T-helper 17 cell (primary cell): ENCODE measurements around the gene PPM1F. TPM values are rescaled to one million over a fixed set of nuclear protein-coding genes. Genes with fewer than 3 reads are reported as not detected.

Source experiments
- ATAC-seq: fragments of 150-1000 bp; cut with Tn5 transposase; 2 replicates; pipeline ENCODE4 v1.10.0; 2021; ENCODE audit warnings: mild to moderate bottlenecking, moderate library complexity
- DNase-seq, 3 donors: peaks; one replicate each; pipeline versions ENCODE4 v3.0.0 to v3.0.0-alpha.2; 2020 to 2021
- H3K9me3 ChIP-seq: one replicate; pipeline ENCODE4 v1.7.0; 2013; ENCODE audit warnings: low read length, mild to moderate bottlenecking; ENCODE audit not compliant: control insufficient read depth, poor library complexity, severe bottlenecking
- H3K27ac Mint-ChIP-seq: one replicate; pipeline ENCODE4 v1.8.0; 2022; ENCODE audit warnings: mild to moderate bottlenecking, moderate library complexity, mixed read lengths
- H3K27me3 Mint-ChIP-seq: one replicate; pipeline ENCODE4 v1.8.0; 2022; ENCODE audit warnings: mixed read lengths
- H3K36me3 Mint-ChIP-seq: one replicate; pipeline ENCODE4 v1.8.0; 2022; ENCODE audit warnings: low read depth, mixed read lengths
- H3K4me1 Mint-ChIP-seq: one replicate; pipeline ENCODE4 v1.8.0; 2022; ENCODE audit warnings: mild to moderate bottlenecking, mixed read lengths
- H3K4me3 Mint-ChIP-seq: one replicate; pipeline ENCODE4 v1.8.0; 2022; ENCODE audit warnings: mild to moderate bottlenecking, moderate library complexity, mixed read lengths
- total RNA-seq, 4 donors: library from RNA in 2 of 4; stranded (reverse) in 2 of 4; gene quantifications; one replicate each; pipeline ENCODE4 v1.2.3 and lab custom pipeline; 2022 to 2026

Gene PPM1F
- total RNA-seq, 2 donors from 2014 or later = 15.8 to 16.2 TPM

DNA sequence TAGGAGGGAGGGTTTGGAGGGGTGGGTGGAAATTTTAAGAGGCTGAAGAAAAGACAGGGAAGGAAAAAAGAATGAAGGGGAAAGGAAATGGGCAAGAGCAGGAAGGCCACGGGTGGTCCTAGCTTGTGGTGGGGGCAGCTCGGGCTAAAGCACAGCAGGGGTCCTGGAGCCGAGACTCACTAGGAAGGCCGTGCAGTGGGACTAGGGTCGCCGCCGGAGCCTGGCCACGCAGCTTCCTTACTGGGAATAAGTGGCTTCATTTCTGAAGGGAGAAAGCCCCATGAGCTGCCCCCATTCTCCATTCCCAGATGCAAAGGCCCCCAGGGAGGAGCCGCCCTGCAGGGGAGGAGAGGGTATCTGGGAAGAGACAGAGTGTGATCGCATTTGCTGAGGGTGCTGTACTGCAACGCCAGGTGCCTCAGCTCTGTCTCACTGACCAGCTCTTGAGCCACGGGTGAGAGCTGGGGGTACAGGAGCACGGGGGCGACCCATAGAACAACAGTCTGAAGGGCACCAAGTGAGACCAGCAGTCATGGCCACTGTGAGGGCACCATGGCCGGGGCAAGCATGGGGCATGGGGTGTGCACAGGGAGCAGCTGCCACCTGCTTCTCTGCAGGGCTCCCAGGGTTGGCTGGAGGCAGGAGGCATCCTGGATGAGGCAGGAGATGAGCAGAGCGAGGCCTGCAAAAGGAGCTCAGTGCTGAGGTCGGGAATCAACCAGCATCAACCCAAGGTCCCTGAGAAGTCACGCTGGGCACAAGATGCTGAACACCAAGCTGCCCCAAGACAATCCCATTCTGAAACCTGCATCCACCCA, 18.4 kb upstream of the PPM1F start:
- no peaks in the 10 kb centered on the region for H3K27me3 Mint-ChIP-seq

GRCh38 chr22:21970037-21970799, 17.6 kb upstream of the PPM1F start:
- Mint-ChIP-seq H3K27me3 (no peaks in the 10 kb centered on the region), H3K27ac (no peak overlapping the region), H3K4me3 (no peak overlapping the region), H3K4me1 (no peaks in the 10 kb centered on the region), H3K36me3 (peaks cover 14% of the 10 kb centered on the region)
- ATAC-seq = no peak
- no peak for DNase-seq
- H3K9me3 ChIP-seq = no peaks in the 10 kb centered on the region

More for the DNA sequence above, 18.4 kb upstream of the PPM1F start:
- ATAC-seq (no peak), DNase-seq (no peak)
- peaks cover 16% of the 10 kb centered on the region for H3K36me3 Mint-ChIP-seq
- H3K4me1 Mint-ChIP-seq = peaks cover 4% of the 10 kb centered on the region
- no peaks in the 10 kb centered on the region for H3K9me3 ChIP-seq
- no peak overlapping the region for H3K27ac Mint-ChIP-seq
- H3K4me3 Mint-ChIP-seq = no peak overlapping the region

- peak overlapping the region; percentile 47 for H3K27ac Mint-ChIP-seq
- H3K4me3 Mint-ChIP-seq = no peak overlapping the region
- no peaks in the 10 kb centered on the region for H3K27me3 Mint-ChIP-seq
- DNase-seq = no peak
- peaks cover 9% of the 10 kb centered on the region for H3K36me3 Mint-ChIP-seq
- ATAC-seq = no peak
- H3K4me1 Mint-ChIP-seq = no peaks in the 10 kb centered on the region
- no peaks in the 10 kb centered on the region for H3K9me3 ChIP-seq
Observed at GRCh38 chr22:21968452-21969129, 15.9 kb upstream of the PPM1F start.

DNA sequence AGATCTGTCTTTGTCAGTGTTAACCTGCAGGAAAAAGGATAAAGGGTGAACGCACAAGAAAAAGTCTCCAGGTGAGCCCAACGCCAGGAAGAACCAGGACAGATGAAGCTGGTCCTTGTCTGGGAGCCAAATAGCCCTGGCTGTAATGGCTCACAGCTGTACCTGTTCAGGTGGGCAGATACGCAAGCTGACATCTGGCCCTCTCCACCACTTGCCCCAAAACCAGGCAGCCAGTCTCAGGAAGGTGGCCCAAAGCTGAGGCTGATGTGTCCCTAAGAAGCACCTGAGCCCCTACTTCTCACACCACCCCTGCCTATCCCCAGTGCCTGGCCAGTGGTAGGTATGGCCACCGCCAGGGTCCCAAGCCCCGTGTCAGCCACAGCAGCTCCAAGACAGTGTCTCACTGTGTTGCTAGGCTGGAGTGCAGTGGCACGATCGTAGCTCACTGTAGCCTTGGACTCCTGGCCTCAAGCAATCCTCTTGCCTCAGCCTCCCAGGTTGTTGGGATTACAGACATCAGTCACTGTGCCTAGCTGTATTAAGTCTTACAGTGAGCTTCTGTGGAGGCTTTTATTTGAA, 15.1 kb upstream of the PPM1F start:
- ATAC-seq (no peak), DNase-seq (no peak)
- H3K4me1 Mint-ChIP-seq = no peaks in the 10 kb centered on the region
- H3K9me3 ChIP-seq = no peaks in the 10 kb centered on the region
- H3K27ac Mint-ChIP-seq = peak overlapping the region; percentile 47
- no peaks in the 10 kb centered on the region for H3K27me3 Mint-ChIP-seq
- peaks cover 9% of the 10 kb centered on the region for H3K36me3 Mint-ChIP-seq
- no peak overlapping the region for H3K4me3 Mint-ChIP-seq

DNA sequence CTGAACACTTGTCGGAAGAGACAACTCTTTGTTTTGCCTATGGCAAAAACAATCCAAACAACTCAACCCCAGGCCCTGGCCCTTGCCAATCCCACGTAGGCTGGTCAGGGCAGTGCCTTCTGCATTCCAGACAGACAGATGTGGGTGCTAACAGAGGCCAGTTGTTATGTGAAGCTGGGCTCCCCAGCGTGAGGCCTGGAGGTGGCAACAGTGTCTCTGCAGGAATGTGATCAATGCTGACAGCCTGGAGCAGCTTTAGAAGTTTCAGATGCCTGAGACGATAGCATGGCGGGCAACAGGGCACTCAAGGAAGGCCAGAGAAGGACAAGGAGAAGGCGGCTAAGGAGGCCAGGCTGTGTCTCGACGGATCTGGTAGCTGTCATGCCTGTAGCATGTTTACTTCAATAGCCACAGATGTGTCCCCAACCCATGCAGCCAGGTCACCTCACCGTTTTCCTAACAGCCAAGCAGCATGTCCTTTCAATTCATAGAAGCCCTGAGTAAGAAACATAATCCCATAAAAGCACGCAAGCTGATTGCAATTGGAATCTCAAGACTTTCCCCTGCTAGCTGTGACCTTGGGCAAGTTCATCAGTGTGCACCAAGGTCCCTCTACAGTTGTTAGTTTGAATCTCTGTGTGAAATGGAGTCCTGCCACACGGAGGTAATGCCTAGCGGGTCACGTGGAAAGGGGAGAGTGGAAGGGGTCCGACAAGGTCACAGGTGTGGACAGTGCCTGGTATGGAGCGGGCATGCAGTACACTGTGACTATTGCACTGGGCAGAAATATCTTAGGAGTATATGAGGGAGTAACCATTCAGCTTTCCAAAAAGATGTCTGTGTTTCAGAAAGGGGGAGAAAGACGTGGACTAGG, 14.2 kb upstream of the PPM1F start:
- peak overlapping the region; percentile 41 for H3K27ac Mint-ChIP-seq
- ATAC-seq = no peak
- no peak overlapping the region for H3K4me3 Mint-ChIP-seq
- H3K36me3 Mint-ChIP-seq = peaks cover 9% of the 10 kb centered on the region
- H3K27me3 Mint-ChIP-seq = no peaks in the 10 kb centered on the region
- H3K4me1 Mint-ChIP-seq = no peaks in the 10 kb centered on the region
- DNase-seq = no peak
- no peaks in the 10 kb centered on the region for H3K9me3 ChIP-seq

DNA sequence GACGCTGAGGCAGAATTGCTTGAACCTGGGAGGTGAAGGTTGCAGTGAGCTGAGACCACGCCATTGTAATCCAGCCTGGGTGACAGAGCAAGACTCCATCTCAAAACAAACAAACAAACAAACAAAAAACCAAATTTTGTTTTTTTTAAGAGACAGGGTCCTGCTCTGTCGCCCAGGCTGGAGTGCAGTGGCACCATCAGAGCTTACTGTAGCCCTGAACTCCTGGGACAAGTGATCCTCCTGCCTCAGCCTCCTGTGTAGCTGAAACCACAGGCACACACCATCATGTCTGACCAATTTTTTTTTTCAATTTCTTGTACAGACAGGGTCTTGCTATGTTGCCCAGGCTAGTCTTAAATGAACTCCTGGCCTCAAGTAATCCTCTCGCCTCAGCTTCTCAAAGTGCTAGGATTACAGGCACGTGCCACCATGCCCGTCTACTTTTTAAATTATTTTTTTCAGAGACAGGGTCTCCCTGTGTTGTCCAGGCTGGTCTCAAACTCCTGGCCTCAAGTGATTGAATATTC, 13.2 kb upstream of the PPM1F start:
- no peak overlapping the region for H3K4me3 Mint-ChIP-seq
- peaks cover 9% of the 10 kb centered on the region for H3K36me3 Mint-ChIP-seq
- H3K27ac Mint-ChIP-seq = peak overlapping the region; percentile 41
- no peaks in the 10 kb centered on the region for H3K4me1 Mint-ChIP-seq
- no peaks in the 10 kb centered on the region for H3K27me3 Mint-ChIP-seq
- no peaks in the 10 kb centered on the region for H3K9me3 ChIP-seq
- ATAC-seq (no peak), DNase-seq (no peak)

- no peaks in the 10 kb centered on the region for H3K9me3 ChIP-seq
- Mint-ChIP-seq H3K27ac (no peak overlapping the region), H3K4me3 (no peak overlapping the region), H3K36me3 (peaks cover 7% of the 10 kb centered on the region), H3K4me1 (no peaks in the 10 kb centered on the region), H3K27me3 (no peaks in the 10 kb centered on the region)
- DNase-seq (no peak), ATAC-seq (no peak)
Observed at GRCh38 chr22:21964918-21965484, 12.4 kb upstream of the PPM1F start.

DNA sequence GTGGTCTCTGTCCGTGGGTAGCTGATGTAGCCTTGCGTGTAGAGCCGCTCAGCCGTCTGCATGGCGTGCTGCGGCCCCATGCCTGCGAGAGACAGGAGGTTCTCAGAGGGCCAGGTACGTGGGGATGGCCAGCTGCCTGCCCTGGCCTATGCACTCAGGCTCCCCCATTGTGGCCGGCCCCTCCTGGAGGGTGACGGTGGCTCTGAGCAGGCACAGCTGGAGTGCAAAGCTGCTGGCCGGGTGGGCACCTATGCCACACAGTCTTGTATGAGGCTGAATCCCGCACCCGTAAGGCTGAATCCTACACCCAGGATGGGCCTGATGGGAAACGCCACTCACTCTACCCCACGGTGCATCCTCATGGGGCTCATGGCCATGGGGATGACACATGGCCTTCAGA, 11.6 kb upstream of the PPM1F start:
- no peak overlapping the region for H3K27ac Mint-ChIP-seq
- DNase-seq (no peak), ATAC-seq (no peak)
- no peaks in the 10 kb centered on the region for H3K27me3 Mint-ChIP-seq
- no peak overlapping the region for H3K4me3 Mint-ChIP-seq
- no peaks in the 10 kb centered on the region for H3K4me1 Mint-ChIP-seq
- peaks cover 7% of the 10 kb centered on the region for H3K36me3 Mint-ChIP-seq
- no peaks in the 10 kb centered on the region for H3K9me3 ChIP-seq

- Mint-ChIP-seq H3K4me3 (no peak overlapping the region), H3K27me3 (no peaks in the 10 kb centered on the region), H3K27ac (no peak overlapping the region), H3K36me3 (peaks cover 6% of the 10 kb centered on the region), H3K4me1 (no peaks in the 10 kb centered on the region)
- H3K9me3 ChIP-seq = no peaks in the 10 kb centered on the region
- ATAC-seq = no peak
- DNase-seq = no peak
Observed at GRCh38 chr22:21963790-21964211, 11.2 kb upstream of the PPM1F start.

- Mint-ChIP-seq H3K4me1 (no peaks in the 10 kb centered on the region), H3K4me3 (no peak overlapping the region), H3K27ac (no peak overlapping the region), H3K36me3 (peaks cover 3% of the 10 kb centered on the region), H3K27me3 (no peaks in the 10 kb centered on the region)
- ATAC-seq = no peak
- DNase-seq = no peak
- H3K9me3 ChIP-seq = no peaks in the 10 kb centered on the region
Observed at GRCh38 chr22:21963286-21963685, 10.6 kb upstream of the PPM1F start.

- H3K36me3 Mint-ChIP-seq = peaks cover 3% of the 10 kb centered on the region
- no peaks in the 10 kb centered on the region for H3K4me1 Mint-ChIP-seq
- no peaks in the 10 kb centered on the region for H3K27me3 Mint-ChIP-seq
- ATAC-seq (no peak), DNase-seq (no peak)
- H3K27ac Mint-ChIP-seq = no peak overlapping the region
- H3K9me3 ChIP-seq = no peaks in the 10 kb centered on the region
- no peak overlapping the region for H3K4me3 Mint-ChIP-seq
Observed at GRCh38 chr22:21962655-21962949, 10.0 kb upstream of the PPM1F start.
